Endothelial cell of umbilical vein (primary cell): ENCODE results near the gene MRTFA. TPM values are rescaled to one million over a fixed set of nuclear protein-coding genes. Genes with fewer than 3 reads are reported as not detected.

ENCODE experiments used
- BruUV-seq: library from RNA; stranded (reverse); fragments of 400-500 nt; replicated peaks from 2 replicates; lab custom pipeline; 2021; lab: Mats Ljungman, UMichigan
- CTCF ChIA-PET: fragments of 300-600, 350-600 bp; sonication (Branson Sonifier 250); formaldehyde crosslinking; loops from one replicate; lab custom pipeline; 2021; ENCODE audit warnings: antibody characterized with exemption, inconsistent platforms; lab: Charles Lee
- POLR2A ChIA-PET: fragments of 300-600, 350-600 bp; sonication (Branson Sonifier 250); formaldehyde crosslinking; loops from one replicate; lab custom pipeline; 2021; ENCODE audit warnings: antibody characterized with exemption, inconsistent platforms; lab: Charles Lee
- DNase-seq: peaks from one replicate; pipeline ENCODE4 v3.0.0-alpha.2; 2011; ENCODE audit warnings: low read depth, low spot score
- FAIRE-seq: peaks from 2 replicates; lab custom pipeline; 2011; peaks lifted over from hg19 to GRCh38; lab: Jason Lieb, UNC
- H2AFZ ChIP-seq: 2 replicates; pipeline ENCODE4 v1.6.0; 2012; ENCODE audit warnings: low read depth, low read length, control low read depth, inconsistent platforms
- H3K27ac ChIP-seq: 2 replicates; pipeline ENCODE4 v1.5.1; 2011; ENCODE audit warnings: low read depth, mild to moderate bottlenecking, control low read depth, low read length, moderate library complexity; ENCODE audit not compliant: insufficient read depth
- H3K27me3 ChIP-seq, 2 experiments: 2 replicates each; pipeline versions ENCODE4 v1.6.0 to v1.6.1; 2011; ENCODE audit warnings: low read length in 2 of 2, mixed read lengths in 1 of 2; ENCODE audit not compliant: control insufficient read depth in 2 of 2, insufficient read depth in 2 of 2
- H3K36me3 ChIP-seq, 2 experiments: 2 replicates in 1 of 2; 3 replicates in 1 of 2; pipeline ENCODE4 v1.5.1; 2011; ENCODE audit warnings: low read length in 2 of 2, mild to moderate bottlenecking in 1 of 2, moderate library complexity in 1 of 2; ENCODE audit not compliant: control insufficient read depth in 2 of 2, insufficient read depth in 2 of 2; ENCODE audit errors: extremely low read depth in 1 of 2
- H3K4me1 ChIP-seq: 3 replicates; pipeline ENCODE4 v1.5.1; 2011; ENCODE audit warnings: mild to moderate bottlenecking, low read length; ENCODE audit not compliant: control insufficient read depth, insufficient read depth; ENCODE audit errors: extremely low read depth
- H3K4me2 ChIP-seq: 2 replicates; pipeline ENCODE4 v1.6.1; 2011; ENCODE audit warnings: low read length, control low read depth, mixed read lengths; ENCODE audit not compliant: insufficient read depth
- H3K4me3 ChIP-seq, 3 experiments: fragments of 200-600 bp in 1 of 3; sonication (generic), shearing (Covaris generic) in 1 of 3; replicated peaks in 1 of 3; 2 replicates each; pipeline ENCODE4 v1.5.1; 2011 to 2016; ENCODE audit warnings: control low read depth in 3 of 3, low read length in 3 of 3, mild to moderate bottlenecking in 2 of 3, inconsistent platforms in 1 of 3, low read depth in 1 of 3, moderate library complexity in 1 of 3; ENCODE audit not compliant: insufficient read depth in 1 of 3
- H3K79me2 ChIP-seq: 2 replicates; pipeline ENCODE4 v1.6.0; 2012; ENCODE audit warnings: low read length, inconsistent platforms; ENCODE audit not compliant: control insufficient read depth, insufficient read depth
- H3K9ac ChIP-seq: replicated peaks from 2 replicates; pipeline ENCODE3; 2011; ENCODE audit warnings: low read length, control low read depth; ENCODE audit not compliant: insufficient read depth; ENCODE audit errors: extremely low read depth
- H3K9me1 ChIP-seq: replicated peaks from 3 replicates; pipeline ENCODE4 v1.6.0; 2011; ENCODE audit warnings: mild to moderate bottlenecking, low read length; ENCODE audit not compliant: control insufficient read depth, insufficient read depth; ENCODE audit errors: extremely low read depth
- H3K9me3 ChIP-seq: replicated peaks from 2 replicates; pipeline ENCODE4 v1.5.1; 2012; ENCODE audit warnings: low read length, inconsistent platforms; ENCODE audit not compliant: control insufficient read depth, insufficient read depth
- H4K20me1 ChIP-seq: replicated peaks from 2 replicates; pipeline ENCODE3; 2011; ENCODE audit warnings: mild to moderate bottlenecking, low read length; ENCODE audit not compliant: control insufficient read depth, insufficient read depth; ENCODE audit errors: extremely low read depth
- EZH2 ChIP-seq: IDR thresholded peaks from 2 replicates; pipeline ENCODE4 v1.6.1; 2012; ENCODE audit warnings: borderline replicate concordance, low read depth, mild to moderate bottlenecking, moderate library complexity, low read length, inconsistent platforms; ENCODE audit not compliant: severe bottlenecking
- FOS ChIP-seq: IDR thresholded peaks from 2 replicates; pipeline ENCODE4 v1.6.1; 2011; ENCODE audit warnings: mild to moderate bottlenecking, low read length, moderate library complexity, borderline replicate concordance; ENCODE audit not compliant: insufficient read depth
- GATA2 ChIP-seq: IDR thresholded peaks from 2 replicates; pipeline ENCODE4 v1.7.0; 2011; ENCODE audit warnings: low read depth, mild to moderate bottlenecking, moderate library complexity, mixed read lengths, low read length; ENCODE audit not compliant: insufficient read length, insufficient read depth
- JUN ChIP-seq: IDR thresholded peaks from 2 replicates; pipeline ENCODE4 v1.6.1; 2011; ENCODE audit warnings: borderline replicate concordance, low read depth; ENCODE audit not compliant: insufficient read length, insufficient read depth
- MYC ChIP-seq: IDR thresholded peaks from one replicate; pipeline ENCODE4 v1.6.1; 2011; ENCODE audit warnings: mild to moderate bottlenecking, low read depth, low read length
- POLR2A ChIP-seq: IDR thresholded peaks from 2 replicates; pipeline ENCODE4 v1.6.1; 2012; ENCODE audit warnings: low read depth, mild to moderate bottlenecking, control low read depth, low read length
- POLR2AphosphoS5 ChIP-seq: IDR thresholded peaks from 2 replicates; pipeline ENCODE4 v1.6.1; 2012; ENCODE audit warnings: low read depth, mild to moderate bottlenecking, control low read depth, low read length, moderate library complexity; ENCODE audit not compliant: insufficient read depth
- dilution Hi-C: fragments of 300-500 bp; cut with MboI; formaldehyde crosslinking; loops from one replicate; pipeline ENCODE4 v1.15.0; 2019; ENCODE audit warnings: low sequenced_read_pairs; ENCODE audit not compliant: extremely low pct_ligation_motif_present
- intact Hi-C: fragments of 100-400 bp; cut with micrococcal nuclease; formaldehyde crosslinking; loops from one replicate; pipeline ENCODE4 v1.10.0; 2022
- polyA plus RNA-seq, 4 experiments: library from polyadenylated mRNA; depleted of rRNA in 3 of 4; stranded (reverse) in 3 of 4; unstranded in 1 of 4; fragments of >200 nt; gene quantifications; 2 replicates each; pipeline versions ENCODE4 v1.2.1 to v1.2.3, GENCODE V29; 2011 to 2012; ENCODE audit warnings: missing spikeins in 1 of 4
- total RNA-seq: library from RNA; stranded (reverse); gene quantifications from 2 replicates; pipeline ENCODE4 v1.2.3, GENCODE V29; 2021
- TF ChIP-seq, protein P1 (sequence below), 2 donors: IDR thresholded peaks; 1 replicate in 1 of 2; 2 replicates in 1 of 2; pipeline ENCODE4 v1.5.1; 2011; ENCODE audit warnings: low read length in 2 of 2, mild to moderate bottlenecking in 2 of 2, moderate library complexity in 2 of 2, control low read depth in 1 of 2, inconsistent platforms in 1 of 2, low read depth in 1 of 2; ENCODE audit not compliant: insufficient read depth in 1 of 2; ENCODE audit errors: extremely low read depth in 1 of 2
- TF ChIP-seq, protein P2 (sequence below): IDR thresholded peaks from 2 replicates; pipeline ENCODE4 v1.6.1; 2011; ENCODE audit not compliant: insufficient read depth, insufficient read length

MRTFA gene
- total and polyA plus RNA-seq, 2 donors (not counting 3 experiments of a cell fraction or from before 2014, with no cell fraction given), result 13.6 to 44.1 TPM

DNA sequence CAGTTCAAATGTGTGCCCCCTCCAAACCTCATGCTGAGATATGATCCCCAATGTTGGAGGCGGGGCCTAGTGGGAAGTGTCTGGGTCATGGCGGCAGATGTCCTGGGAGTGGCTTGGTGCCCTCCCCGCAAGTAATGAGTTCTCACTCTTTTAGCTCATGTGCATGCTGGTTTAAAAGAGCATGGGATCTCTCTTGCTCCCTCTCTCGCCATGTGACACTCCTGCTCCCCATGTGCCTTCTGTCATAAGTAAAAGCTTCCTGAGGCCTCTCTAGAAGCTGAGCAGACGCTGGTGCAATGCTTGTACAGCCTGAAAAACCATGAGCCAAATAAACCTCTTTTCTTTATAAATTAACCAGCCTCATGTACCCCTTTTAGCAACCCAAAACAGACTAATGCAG is 167.3 kb downstream of the MRTFA start:
- FAIRE-seq, result no peak
- ChIA-PET CTCF (interaction anchor here (1.0 to 1.1 kb wide), 2 partner anchors 32 to 43 kb away, joined by 3 read pairs; no protein-coding TSS in a partner anchor), POLR2A (no interaction called here)
- BruUV-seq, result no TSS peak
- dilution Hi-C loops, result no loop called here
- H3K36me3 ChIP-seq, result no peaks in the 10 kb centered on the region
- no peaks in the 10 kb centered on the region for H3K4me1 ChIP-seq
- no peak overlapping the region for H3K9ac ChIP-seq
- intact Hi-C loops, result no loop called here
- H3K9me3 ChIP-seq, result no peaks in the 10 kb centered on the region
- DNase-seq, result no peak
- H4K20me1 ChIP-seq, result peaks cover 3% of the 10 kb centered on the region
- H3K79me2 ChIP-seq, result no peaks in the 10 kb centered on the region
- H3K27me3 ChIP-seq, result no peaks in the 10 kb centered on the region
- H3K9me1 ChIP-seq, result peaks cover 3% of the 10 kb centered on the region
- no peak overlapping the region for H2AFZ ChIP-seq
- H3K4me3 ChIP-seq, result no peak overlapping the region
- no peak overlapping the region for H3K27ac ChIP-seq
- TF ChIP-seq JUN, result no peak
- no peak for TF ChIP-seq POLR2A
- TF ChIP-seq, protein P1, sequence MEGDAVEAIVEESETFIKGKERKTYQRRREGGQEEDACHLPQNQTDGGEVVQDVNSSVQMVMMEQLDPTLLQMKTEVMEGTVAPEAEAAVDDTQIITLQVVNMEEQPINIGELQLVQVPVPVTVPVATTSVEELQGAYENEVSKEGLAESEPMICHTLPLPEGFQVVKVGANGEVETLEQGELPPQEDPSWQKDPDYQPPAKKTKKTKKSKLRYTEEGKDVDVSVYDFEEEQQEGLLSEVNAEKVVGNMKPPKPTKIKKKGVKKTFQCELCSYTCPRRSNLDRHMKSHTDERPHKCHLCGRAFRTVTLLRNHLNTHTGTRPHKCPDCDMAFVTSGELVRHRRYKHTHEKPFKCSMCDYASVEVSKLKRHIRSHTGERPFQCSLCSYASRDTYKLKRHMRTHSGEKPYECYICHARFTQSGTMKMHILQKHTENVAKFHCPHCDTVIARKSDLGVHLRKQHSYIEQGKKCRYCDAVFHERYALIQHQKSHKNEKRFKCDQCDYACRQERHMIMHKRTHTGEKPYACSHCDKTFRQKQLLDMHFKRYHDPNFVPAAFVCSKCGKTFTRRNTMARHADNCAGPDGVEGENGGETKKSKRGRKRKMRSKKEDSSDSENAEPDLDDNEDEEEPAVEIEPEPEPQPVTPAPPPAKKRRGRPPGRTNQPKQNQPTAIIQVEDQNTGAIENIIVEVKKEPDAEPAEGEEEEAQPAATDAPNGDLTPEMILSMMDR (IDR thresholded peaks at IDR 0.05; ENCODE audit: extremely low read depth in 1 of 2, insufficient read depth in 1 of 2, low read depth in 1 of 2, low read length in 2 of 2), result no peak
- no peak for TF ChIP-seq GATA2
- TF ChIP-seq, protein P2, sequence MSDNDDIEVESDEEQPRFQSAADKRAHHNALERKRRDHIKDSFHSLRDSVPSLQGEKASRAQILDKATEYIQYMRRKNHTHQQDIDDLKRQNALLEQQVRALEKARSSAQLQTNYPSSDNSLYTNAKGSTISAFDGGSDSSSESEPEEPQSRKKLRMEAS, result no peak
- TF ChIP-seq MYC, result no peak
- no peak for TF ChIP-seq EZH2
- no peak for TF ChIP-seq POLR2AphosphoS5
- no peak for TF ChIP-seq FOS
- H3K4me2 ChIP-seq, result no peak overlapping the region
